K562 (cell line): ENCODE measurements around the gene CD52. TPM values are rescaled to one million over a fixed set of nuclear protein-coding genes. Genes with fewer than 3 reads are reported as not detected.

Experiments
- CBFA2T3 ChIP-seq: fragments of 450-650 bp; IDR thresholded peaks from 2 replicates; pipeline ENCODE4 v1.6.1; 2017
- CBX3 ChIP-seq, 2 experiments: IDR thresholded peaks; 1 replicate in 1 of 2; 2 replicates in 1 of 2; pipeline ENCODE4 v1.6.1; 2012; ENCODE audit warnings: inconsistent platforms in 2 of 2, low read length in 2 of 2, borderline replicate concordance in 1 of 2, control low read depth in 1 of 2
- HNRNPH1 ChIP-seq: fragments of 200-400 bp; formaldehyde crosslinking; optimal IDR thresholded peaks from 2 replicates; pipeline ENCODE3; 2017; ENCODE audit warnings: low read depth, mild to moderate bottlenecking, low read length, moderate library complexity
- L3MBTL2 ChIP-seq: fragments of 450-650 bp; IDR thresholded peaks from 2 replicates; pipeline ENCODE4 v1.6.1; 2016; ENCODE audit warnings: mild to moderate bottlenecking, moderate library complexity
- NELFE ChIP-seq: IDR thresholded peaks from 2 replicates; pipeline ENCODE4 v1.6.1; 2011; ENCODE audit warnings: mild to moderate bottlenecking; ENCODE audit not compliant: insufficient read depth, insufficient read length
- NR2C2 ChIP-seq, 2 experiments: fragments of 200-800 bp in 1 of 2; sonication (Bioruptor generic) in 1 of 2; sonication (generic) in 1 of 2; formaldehyde crosslinking in 1 of 2; IDR thresholded peaks; 2 replicates each; pipeline versions ENCODE4 v1.6.1 to v1.8.0; 2016 to 2022; ENCODE audit warnings: mild to moderate bottlenecking in 1 of 2, missing compliant biosample characterization in 1 of 2, missing genetic modification characterization in 1 of 2, missing genetic modification reagents in 1 of 2
- RBFOX2 ChIP-seq: fragments of 200-400 bp; formaldehyde crosslinking; IDR thresholded peaks from 2 replicates; pipeline ENCODE4 v1.6.1; 2017; ENCODE audit warnings: low read depth, mild to moderate bottlenecking, low read length, moderate library complexity
- SRSF3 ChIP-seq: fragments of 200-400 bp; formaldehyde crosslinking; IDR thresholded peaks from 2 replicates; pipeline ENCODE4 v1.6.1; 2016; ENCODE audit warnings: mild to moderate bottlenecking, low read length, moderate library complexity; ENCODE audit not compliant: insufficient read depth
- ZFX ChIP-seq: sonication (generic); formaldehyde crosslinking; IDR thresholded peaks from 2 replicates; pipeline ENCODE4 v1.8.0; 2022; ENCODE audit warnings: mild to moderate bottlenecking, missing genetic modification reagents, moderate library complexity
- ZNF311 ChIP-seq: fragments of 250-450 bp; sonication (Bioruptor Pico); IDR thresholded peaks from 2 replicates; pipeline ENCODE4 v1.4.0; 2020; ENCODE audit warnings: mild to moderate bottlenecking, moderate library complexity
- polyA plus RNA-seq, 8 experiments: library from polyadenylated mRNA; depleted of rRNA in 4 of 8; stranded (reverse) in 5 of 8; unstranded in 3 of 8; fragments of >200 nt; fragmentation: Nextera tagmentation in 2 of 8; fragmentation: Illumina TruSeq in 1 of 8; extraction: Ambion mirVana in 2 of 8; extraction: Trizol in 1 of 8; gene quantifications; 2 replicates each; pipeline versions ENCODE4 v1.2.1 to v1.2.3, GENCODE V29; 2011 to 2014; ENCODE audit warnings: inconsistent platforms in 1 of 8, missing spikeins in 1 of 8
- total RNA-seq, 7 experiments: library from RNA; depleted of rRNA in 6 of 7; stranded (reverse); fragments of >200 nt in 6 of 7; fragmentation: Illumina TruSeq in 2 of 7; extraction: Trizol in 2 of 7; gene quantifications; 2 replicates each; pipeline versions ENCODE4 v1.2.1 to v1.2.3, GENCODE V29; 2011 to 2021; ENCODE audit warnings: low replicate concordance in 1 of 7
- TF ChIP-seq, protein P1 (sequence below), 2 experiments: fragments of 450-650 bp in 1 of 2; sonication (generic) in 1 of 2; formaldehyde crosslinking in 1 of 2; IDR thresholded peaks; 2 replicates each; pipeline versions ENCODE4 v1.7.1 to v1.9.0; 2016 to 2022; ENCODE audit warnings: inconsistent platforms in 1 of 2, mild to moderate bottlenecking in 1 of 2, missing genetic modification reagents in 1 of 2
- TF ChIP-seq, protein P2 (sequence below): fragments of 250-450 bp; sonication (Bioruptor Pico); IDR thresholded peaks from 2 replicates; pipeline ENCODE4 v1.4.0; 2020
- TF ChIP-seq, protein P3 (sequence below): fragments of 450-650 bp; formaldehyde crosslinking; IDR thresholded peaks from 2 replicates; pipeline ENCODE4 v1.4.0; 2020; ENCODE audit warnings: mild to moderate bottlenecking, moderate library complexity

The CD52 gene
- total and polyA plus RNA-seq, 9 of the 15 experiments (the other 6 are each of a cell fraction or from before 2014, with no cell fraction given) = 34.9 to 488 (median 173) TPM

DNA sequence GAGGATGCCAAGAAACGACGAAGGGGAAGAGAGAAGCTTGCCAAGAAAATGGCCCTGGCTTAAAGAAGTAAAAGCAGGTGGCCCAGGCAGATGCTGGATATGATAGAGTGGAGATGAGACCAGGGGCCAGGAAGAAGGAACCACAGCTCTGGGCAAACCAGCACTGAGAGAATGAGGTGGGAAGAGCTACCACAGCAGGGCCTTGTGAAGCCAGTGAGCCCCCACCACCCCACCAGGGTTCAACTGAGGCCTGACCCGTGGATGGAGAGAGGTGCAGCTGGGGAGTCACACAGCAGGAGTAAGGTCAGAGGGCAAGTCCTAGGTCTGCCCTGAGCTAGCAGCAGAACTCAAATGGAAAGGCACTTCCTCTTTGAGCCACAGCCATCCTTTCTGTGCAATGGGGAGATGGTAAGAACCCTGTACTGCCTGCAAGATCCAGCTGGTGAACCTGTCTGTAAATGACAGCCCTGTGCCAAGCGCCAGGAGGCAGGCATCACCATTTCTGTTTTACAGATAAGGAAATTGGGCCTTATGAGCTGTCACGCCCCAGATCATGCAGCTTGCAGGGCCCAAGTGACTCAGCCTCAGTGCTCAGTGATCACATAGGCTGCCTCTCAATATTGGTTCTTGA is 29.3 kb upstream of the CD52 start (continued):
- TF ChIP-seq, protein P1, sequence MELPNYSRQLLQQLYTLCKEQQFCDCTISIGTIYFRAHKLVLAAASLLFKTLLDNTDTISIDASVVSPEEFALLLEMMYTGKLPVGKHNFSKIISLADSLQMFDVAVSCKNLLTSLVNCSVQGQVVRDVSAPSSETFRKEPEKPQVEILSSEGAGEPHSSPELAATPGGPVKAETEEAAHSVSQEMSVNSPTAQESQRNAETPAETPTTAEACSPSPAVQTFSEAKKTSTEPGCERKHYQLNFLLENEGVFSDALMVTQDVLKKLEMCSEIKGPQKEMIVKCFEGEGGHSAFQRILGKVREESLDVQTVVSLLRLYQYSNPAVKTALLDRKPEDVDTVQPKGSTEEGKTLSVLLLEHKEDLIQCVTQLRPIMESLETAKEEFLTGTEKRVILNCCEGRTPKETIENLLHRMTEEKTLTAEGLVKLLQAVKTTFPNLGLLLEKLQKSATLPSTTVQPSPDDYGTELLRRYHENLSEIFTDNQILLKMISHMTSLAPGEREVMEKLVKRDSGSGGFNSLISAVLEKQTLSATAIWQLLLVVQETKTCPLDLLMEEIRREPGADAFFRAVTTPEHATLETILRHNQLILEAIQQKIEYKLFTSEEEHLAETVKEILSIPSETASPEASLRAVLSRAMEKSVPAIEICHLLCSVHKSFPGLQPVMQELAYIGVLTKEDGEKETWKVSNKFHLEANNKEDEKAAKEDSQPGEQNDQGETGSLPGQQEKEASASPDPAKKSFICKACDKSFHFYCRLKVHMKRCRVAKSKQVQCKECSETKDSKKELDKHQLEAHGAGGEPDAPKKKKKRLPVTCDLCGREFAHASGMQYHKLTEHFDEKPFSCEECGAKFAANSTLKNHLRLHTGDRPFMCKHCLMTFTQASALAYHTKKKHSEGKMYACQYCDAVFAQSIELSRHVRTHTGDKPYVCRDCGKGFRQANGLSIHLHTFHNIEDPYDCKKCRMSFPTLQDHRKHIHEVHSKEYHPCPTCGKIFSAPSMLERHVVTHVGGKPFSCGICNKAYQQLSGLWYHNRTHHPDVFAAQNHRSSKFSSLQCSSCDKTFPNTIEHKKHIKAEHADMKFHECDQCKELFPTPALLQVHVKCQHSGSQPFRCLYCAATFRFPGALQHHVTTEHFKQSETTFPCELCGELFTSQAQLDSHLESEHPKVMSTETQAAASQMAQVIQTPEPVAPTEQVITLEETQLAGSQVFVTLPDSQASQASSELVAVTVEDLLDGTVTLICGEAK (IDR thresholded peaks at IDR 0.05) = no peak
- TF ChIP-seq, protein P1 (CRISPR knock-in tag; IDR thresholded peaks at IDR 0.05) = 0 out of 2 replicates have a peak, but pooled peaks have one; percentile 11
- TF ChIP-seq HNRNPH1 (no peak), RBFOX2 (no peak), CBFA2T3 (peak; percentile 65), SRSF3 (no peak), NR2C2 (CRISPR knock-in tag; IDR thresholded peaks at IDR 0.05) (peak; percentile 87), NR2C2 (tag; IDR thresholded peaks at IDR 0.05) (peak; percentile 83), ZNF311 (CRISPR knock-in tag) (peak; percentile 55; the same call in 1 of the 2 replicates), L3MBTL2 (no peak), ZFX (CRISPR knock-in tag) (peak; percentile 47), CBX3 (IDR thresholded peaks at IDR 0.05; ENCODE audit: borderline replicate concordance in 1 of 2, low read length in 2 of 2) (peak in 1 of 2 experiments; percentile 61; a peak in 1 of 3 replicates), NELFE (no peak)
- TF ChIP-seq, protein P2, sequence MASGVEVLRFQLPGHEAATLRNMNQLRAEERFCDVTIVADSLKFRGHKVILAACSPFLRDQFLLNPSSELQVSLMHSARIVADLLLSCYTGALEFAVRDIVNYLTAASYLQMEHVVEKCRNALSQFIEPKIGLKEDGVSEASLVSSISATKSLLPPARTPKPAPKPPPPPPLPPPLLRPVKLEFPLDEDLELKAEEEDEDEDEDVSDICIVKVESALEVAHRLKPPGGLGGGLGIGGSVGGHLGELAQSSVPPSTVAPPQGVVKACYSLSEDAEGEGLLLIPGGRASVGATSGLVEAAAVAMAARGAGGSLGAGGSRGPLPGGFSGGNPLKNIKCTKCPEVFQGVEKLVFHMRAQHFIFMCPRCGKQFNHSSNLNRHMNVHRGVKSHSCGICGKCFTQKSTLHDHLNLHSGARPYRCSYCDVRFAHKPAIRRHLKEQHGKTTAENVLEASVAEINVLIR (CRISPR knock-in tag) = peak; percentile 16; the same call in 1 of the 2 replicates
- TF ChIP-seq, protein P3, sequence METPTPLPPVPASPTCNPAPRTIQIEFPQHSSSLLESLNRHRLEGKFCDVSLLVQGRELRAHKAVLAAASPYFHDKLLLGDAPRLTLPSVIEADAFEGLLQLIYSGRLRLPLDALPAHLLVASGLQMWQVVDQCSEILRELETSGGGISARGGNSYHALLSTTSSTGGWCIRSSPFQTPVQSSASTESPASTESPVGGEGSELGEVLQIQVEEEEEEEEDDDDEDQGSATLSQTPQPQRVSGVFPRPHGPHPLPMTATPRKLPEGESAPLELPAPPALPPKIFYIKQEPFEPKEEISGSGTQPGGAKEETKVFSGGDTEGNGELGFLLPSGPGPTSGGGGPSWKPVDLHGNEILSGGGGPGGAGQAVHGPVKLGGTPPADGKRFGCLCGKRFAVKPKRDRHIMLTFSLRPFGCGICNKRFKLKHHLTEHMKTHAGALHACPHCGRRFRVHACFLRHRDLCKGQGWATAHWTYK (CRISPR knock-in tag) = peak; percentile 54; the same call in 1 of the 2 replicates
